H1 (cell line): ENCODE results near the gene VIT. TPM values are rescaled to one million over a fixed set of nuclear protein-coding genes. Genes with fewer than 3 reads are reported as not detected.

Experiments used
- HDAC2 ChIP-seq, 2 experiments: fragments of 300-600 bp in 1 of 2; sonication (generic) in 1 of 2; IDR thresholded peaks; 2 replicates each; pipeline ENCODE4 v1.6.1; 2011 to 2012; ENCODE audit warnings: low read depth in 2 of 2, low read length in 2 of 2, mild to moderate bottlenecking in 2 of 2, moderate library complexity in 2 of 2, borderline replicate concordance in 1 of 2, inconsistent platforms in 1 of 2
- JUN ChIP-seq: IDR thresholded peaks from 2 replicates; pipeline ENCODE4 v1.6.1; 2011; ENCODE audit warnings: low read depth, mild to moderate bottlenecking, improper control_type of control experiment, low read length
- PHF8 ChIP-seq: fragments of 200-600 bp; sonication (generic); conservative IDR thresholded peaks from 2 replicates; pipeline ENCODE4 v1.7.1; 2012; ENCODE audit warnings: low read depth, mild to moderate bottlenecking, inconsistent platforms, low read length, moderate library complexity
- SIX5 ChIP-seq: IDR thresholded peaks from 2 replicates; pipeline ENCODE4 v1.6.1; 2011; ENCODE audit warnings: mild to moderate bottlenecking, low read depth, low read length
- SP4 ChIP-seq: IDR thresholded peaks from 2 replicates; pipeline ENCODE4 v1.6.1; 2012; ENCODE audit warnings: low read length, inconsistent platforms
- TCF12 ChIP-seq: IDR thresholded peaks from 2 replicates; pipeline ENCODE4 v1.6.1; 2011; ENCODE audit warnings: low read depth, mild to moderate bottlenecking, low read length
- polyA plus RNA-seq, 7 experiments: library from polyadenylated mRNA; depleted of rRNA in 3 of 7; stranded (reverse) in 5 of 7; unstranded in 2 of 7; fragments of >200 nt in 5 of 7; fragments of 200-250 nt in 2 of 7; gene quantifications; 1 replicate in 5 of 7; 2 replicates in 1 of 7; 4 replicates in 1 of 7; pipeline versions ENCODE4 v1.2.1 to v1.2.3, GENCODE V29; 2011 to 2013; ENCODE audit warnings: missing spikeins in 2 of 7, mixed read lengths in 2 of 7
- total RNA-seq: library from RNA; stranded (reverse); fragmentation: NEBNext Ultra II Directional; extraction: Animal tissue kit (Norgen Biotek cat#: 25700); gene quantifications from 2 replicates; pipeline ENCODE4 v1.2.1, GENCODE V29; 2021
- TF ChIP-seq, protein P1 (sequence below): IDR thresholded peaks from 2 replicates; pipeline ENCODE4 v1.6.1; 2011; ENCODE audit warnings: low read depth, mild to moderate bottlenecking, low read length; ENCODE audit not compliant: insufficient read depth

Gene VIT
- total and polyA plus RNA-seq, 2 of the 8 experiments (the other 6 are each of a cell fraction or from before 2014, with no cell fraction given): 0.03 TPM; not detected in 1

- TF ChIP-seq HDAC2 (IDR thresholded peaks at IDR 0.05; ENCODE audit: borderline replicate concordance in 1 of 2, low read depth in 2 of 2, low read length in 2 of 2): no peak
- no peak for TF ChIP-seq SP4
- TF ChIP-seq TCF12: no peak
- TF ChIP-seq, protein P1, sequence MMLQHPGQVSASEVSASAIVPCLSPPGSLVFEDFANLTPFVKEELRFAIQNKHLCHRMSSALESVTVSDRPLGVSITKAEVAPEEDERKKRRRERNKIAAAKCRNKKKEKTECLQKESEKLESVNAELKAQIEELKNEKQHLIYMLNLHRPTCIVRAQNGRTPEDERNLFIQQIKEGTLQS: no peak
- no peak for TF ChIP-seq PHF8
- no peak for TF ChIP-seq JUN
- TF ChIP-seq SIX5: no peak
These were observed 37.3 kb upstream of the VIT start (continued) for GRCh38 chr2:36659218-36659617.
